Activated CD4-positive, CD25-positive, alpha-beta regulatory T cell treated with anti-CD3 and anti-CD28 coated beads, Interleukin-2, amount 50 U/mL, for 72 hours (primary cell): ENCODE results near the gene IL36G.

Experiments
- DNase-seq: peaks from one replicate; pipeline ENCODE4 v3.0.0; 2021

The IL36G gene

GRCh38 chr2:113024764-113025163, 47.0 kb downstream of the IL36G start:
- DNase-seq = no peak

DNA sequence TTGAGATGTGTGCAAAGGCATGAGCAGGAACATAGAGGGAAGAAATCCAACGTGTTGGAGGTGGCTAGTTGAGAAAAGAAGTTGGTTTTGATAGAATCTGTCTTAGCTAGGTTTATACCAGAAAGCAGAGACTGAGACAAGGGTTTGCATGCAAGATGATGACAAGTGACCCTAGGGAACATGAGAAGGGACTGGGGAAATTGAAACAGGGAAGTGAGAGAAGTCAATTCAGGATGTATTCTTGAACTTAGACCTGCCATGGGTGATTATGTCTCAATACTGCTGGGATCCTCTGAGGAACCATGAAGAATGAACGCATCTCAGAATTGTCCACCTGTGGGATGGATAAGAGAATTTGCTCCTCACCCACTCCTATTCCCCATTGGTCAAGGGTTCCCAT, 47.9 kb downstream of the IL36G start:
- no peak for DNase-seq

DNA sequence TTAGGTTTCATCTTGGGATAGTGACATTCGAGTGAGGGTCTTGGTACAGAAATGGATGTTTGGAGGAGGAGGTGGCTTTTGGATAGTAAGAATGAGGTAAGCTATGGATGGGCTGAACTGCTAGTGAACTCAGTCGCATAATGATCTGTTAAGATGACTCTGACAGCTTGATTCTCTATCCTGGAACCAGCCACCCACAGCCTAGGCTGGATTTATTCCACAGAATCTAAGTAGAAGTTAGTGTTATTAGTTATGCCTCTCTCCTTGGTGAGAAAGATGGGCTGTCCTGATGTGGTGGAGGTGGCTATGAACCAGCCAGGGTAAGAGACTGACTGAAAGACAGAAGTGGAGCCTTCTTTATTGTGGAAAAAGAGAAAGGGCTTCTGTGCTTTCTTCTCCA, 49.9 kb downstream of the IL36G start:
- DNase-seq = no peak

DNA sequence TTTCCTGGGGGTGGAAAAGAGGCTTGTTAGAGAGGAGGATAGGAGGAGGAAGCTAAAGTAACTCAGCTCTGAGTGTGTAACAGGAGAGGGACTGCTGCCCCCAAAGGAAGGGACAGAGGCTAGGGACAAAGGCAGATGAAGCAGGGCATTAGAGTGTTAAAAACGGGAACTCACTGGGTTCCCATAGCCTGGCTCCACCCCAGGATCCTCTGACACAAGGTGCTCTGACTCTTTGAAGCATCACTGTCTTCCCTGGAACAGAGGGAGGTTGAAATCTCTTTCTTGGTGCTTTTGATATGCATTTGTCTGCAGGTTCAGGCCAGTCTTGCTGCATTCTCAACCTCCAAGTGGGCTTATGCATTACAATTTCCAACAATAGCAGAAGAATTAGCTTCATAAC, 50.3 kb downstream of the IL36G start:
- DNase-seq = no peak

DNA sequence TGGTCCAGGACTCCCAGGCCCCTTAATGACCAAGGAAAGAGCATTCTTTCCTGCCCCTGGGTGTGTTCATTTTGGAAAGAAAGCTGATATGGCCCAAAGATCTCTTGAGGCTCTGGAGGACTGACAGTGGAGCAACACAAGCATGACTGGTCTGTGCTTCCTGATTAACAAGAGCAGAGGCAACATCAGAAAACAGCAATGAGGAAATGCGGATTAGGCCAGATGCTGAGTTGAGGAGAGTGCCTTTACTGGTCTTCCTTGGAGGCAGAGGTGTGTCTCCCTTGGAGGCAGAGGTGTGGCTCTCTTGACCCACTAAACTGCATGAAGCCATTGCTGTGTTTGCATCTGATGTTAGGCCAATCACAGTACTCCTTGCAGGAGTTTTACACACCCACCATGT, 54.9 kb downstream of the IL36G start:
- no peak for DNase-seq

- DNase-seq = no peak
Observed at GRCh38 chr2:113034016-113034415, 56.2 kb downstream of the IL36G start.
